AG20443 (cell line): Measurements from ENCODE around the gene EDN3.

Source experiments
- DNase-seq: peaks from one replicate; pipeline ENCODE4 v3.0.0; 2012; ENCODE audit warnings: low spot score, mixed read lengths

The EDN3 gene

DNA sequence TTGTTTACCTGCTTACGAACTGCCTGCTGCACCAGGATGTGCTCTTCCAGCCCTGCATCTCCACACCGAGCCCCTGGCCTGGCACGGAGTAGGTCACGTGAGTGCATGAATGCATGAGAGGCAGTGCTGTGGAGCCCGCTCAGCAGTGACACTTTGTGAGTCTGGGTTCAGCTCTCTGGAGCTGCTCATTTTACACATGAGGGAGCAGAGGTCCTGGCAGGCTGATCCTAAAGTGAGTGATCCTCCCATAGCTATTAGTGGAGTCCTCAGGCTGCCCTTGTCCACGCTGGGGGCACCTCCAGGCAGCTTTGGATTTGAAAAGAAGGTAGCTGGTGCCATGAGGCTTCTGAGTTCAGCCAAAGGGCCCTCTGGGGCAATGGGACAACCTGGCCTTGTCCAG, 64.2 kb downstream of the EDN3 start:
- no peak for DNase-seq

DNA sequence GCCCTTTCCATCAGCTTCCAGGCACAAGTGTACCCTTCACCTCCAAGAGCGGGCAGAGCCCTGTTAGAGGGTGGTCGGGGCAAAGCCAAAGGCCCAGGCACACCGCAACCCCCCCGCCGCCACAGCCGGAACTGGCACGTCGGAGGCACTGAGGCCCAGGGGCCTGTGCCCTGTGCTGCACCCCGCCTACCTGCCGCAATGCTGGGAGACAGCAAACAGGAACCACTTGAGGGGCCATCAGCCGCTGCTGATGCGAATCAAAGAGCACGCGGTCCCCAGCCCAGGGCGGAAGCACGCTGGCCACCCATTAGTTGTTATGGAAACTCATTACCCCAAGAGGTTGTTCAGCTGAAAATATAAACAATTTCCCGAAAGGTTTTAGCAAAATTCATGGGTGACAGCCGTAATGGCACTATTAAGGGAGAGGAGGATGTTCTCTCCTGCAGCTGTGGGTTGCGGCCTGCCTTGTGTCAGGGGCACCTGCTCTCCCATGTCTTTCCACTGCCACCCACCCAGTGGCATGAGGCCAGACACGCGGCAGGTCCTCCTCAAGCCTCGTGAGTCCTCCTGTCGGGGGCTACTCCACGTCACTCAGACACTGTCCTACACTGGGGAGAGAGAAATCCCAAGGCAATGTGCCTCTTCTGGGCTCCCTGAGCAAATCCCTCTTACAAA, 65.3 kb downstream of the EDN3 start:
- DNase-seq = no peak

DNA sequence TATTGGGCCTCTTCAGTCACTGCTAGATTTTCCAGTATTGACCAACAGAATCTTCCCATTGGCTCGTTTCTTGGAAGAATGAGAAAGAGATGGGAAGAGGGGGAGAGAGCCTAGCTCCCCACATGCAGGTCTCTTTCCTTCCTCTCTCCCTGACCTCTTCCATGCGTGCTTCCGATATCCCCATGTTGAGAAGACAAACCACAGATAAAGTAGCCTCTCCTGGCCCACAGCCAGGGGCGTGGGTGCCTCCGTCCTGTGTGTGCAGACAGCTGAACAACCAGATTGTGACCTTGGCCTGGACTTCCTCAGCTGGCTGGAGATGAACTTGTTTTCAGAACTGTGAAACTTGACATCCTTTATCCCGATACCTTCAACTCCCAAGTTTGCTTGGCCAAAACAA, 71.0 kb downstream of the EDN3 start:
- DNase-seq = no peak

DNA sequence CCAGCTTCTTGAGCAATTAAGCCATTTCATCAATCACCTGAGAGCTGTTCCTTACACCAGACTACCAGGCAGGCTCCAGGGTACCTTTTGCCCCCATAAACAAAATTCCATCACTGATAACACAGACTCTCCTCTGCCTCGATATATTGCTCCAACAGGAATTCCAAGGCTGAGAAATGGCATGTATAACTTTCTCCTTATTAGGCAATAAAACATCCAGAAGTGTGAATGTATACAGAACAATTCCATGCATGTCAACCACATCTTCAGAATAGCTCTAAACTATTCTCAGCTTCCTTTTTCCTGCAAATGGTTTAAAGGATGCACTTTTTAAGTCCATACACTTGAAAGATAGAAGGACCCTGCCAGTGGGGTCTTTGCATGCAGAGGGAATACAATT, 73.8 kb downstream of the EDN3 start:
- DNase-seq = no peak

DNA sequence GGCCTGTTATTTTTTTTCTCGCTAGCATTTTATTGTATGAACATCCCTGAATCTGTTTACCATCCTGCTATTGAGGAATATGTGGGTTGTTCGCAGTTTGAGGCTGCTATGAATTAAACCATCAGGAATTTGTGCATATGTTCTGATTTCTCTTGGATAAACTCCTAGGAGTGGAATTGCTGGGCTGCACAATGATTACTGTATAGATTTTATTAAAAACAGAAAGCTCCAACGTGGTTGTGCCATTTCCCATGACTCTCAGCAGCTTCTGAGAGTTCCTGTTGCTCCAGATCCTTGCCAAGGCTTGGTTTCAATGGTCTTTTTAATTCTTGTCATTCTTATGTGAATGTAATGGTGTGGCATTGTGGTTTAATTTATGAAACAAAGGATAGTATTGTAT, 75.1 kb downstream of the EDN3 start:
- no peak for DNase-seq
